ENCODE measurements around the gene EMX1.

EMX1 gene

GRCh38 chr2:72940786-72941185, 23.5 kb downstream of the EMX1 start:
- H3K4me2 ChIP-seq (ENCODE audit: low read length): peak overlapping the region; percentile 38
- no peaks in the 10 kb centered on the region for H3K9me3 ChIP-seq (replicated peaks; ENCODE audit: low read length)

DNA sequence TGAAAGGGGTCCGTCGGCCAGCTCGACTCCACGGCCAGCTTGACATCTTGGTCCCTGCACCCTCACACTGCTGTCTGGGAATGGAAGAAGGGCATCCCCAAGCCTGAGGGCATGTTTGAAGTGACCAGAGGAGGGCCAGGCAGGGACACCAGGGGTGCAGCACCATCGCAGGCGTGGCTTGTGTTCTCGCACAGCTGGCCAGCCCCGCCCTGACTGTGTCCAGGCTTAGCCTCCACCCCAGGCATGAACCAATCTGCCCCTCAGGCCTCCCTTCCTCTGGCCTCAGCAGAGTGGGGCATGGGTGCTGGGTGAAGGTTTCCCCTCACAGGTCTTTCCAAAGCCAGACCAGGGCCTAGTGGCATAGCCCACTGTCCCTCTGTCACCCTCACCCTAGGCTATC, 25.0 kb downstream of the EMX1 start:
- no peaks in the 10 kb centered on the region for H3K36me3 ChIP-seq (ENCODE audit: insufficient read depth, low read length)
- peaks cover 5% of the 10 kb centered on the region for H3K27me3 ChIP-seq (ENCODE audit: control insufficient read depth, insufficient read depth, low read length)
- no peak overlapping the region for H3K9ac ChIP-seq (ENCODE audit: low read depth, low read length)
- no peaks in the 10 kb centered on the region for H3K9me3 ChIP-seq (replicated peaks; ENCODE audit: low read length)
- H3K4me2 ChIP-seq (ENCODE audit: low read length): no peak overlapping the region
- H3K4me1 ChIP-seq (ENCODE audit: control insufficient read depth, insufficient read depth, low read length): peaks cover 16% of the 10 kb centered on the region
- no peak overlapping the region for H3K4me3 ChIP-seq (ENCODE audit: low read length)

More at GRCh38 chr2:72940786-72941185, 23.5 kb downstream of the EMX1 start:
- H3K4me1 ChIP-seq (ENCODE audit: control insufficient read depth, insufficient read depth, low read length): peaks cover 16% of the 10 kb centered on the region
- H3K36me3 ChIP-seq (ENCODE audit: insufficient read depth, low read length): no peaks in the 10 kb centered on the region
- H3K9ac ChIP-seq (ENCODE audit: low read depth, low read length): no peak overlapping the region
- peaks cover 15% of the 10 kb centered on the region for H3K27me3 ChIP-seq (ENCODE audit: control insufficient read depth, insufficient read depth, low read length)
- no peak overlapping the region for H3K4me3 ChIP-seq (ENCODE audit: low read length)

- Histone ChIP-seq H3K27me3 (ENCODE audit: control insufficient read depth, insufficient read depth, low read length) (no peaks in the 10 kb centered on the region), H3K36me3 (ENCODE audit: insufficient read depth, low read length) (no peaks in the 10 kb centered on the region), H3K9ac (ENCODE audit: low read depth, low read length) (no peak overlapping the region), H3K9me3 (replicated peaks; ENCODE audit: low read length) (no peaks in the 10 kb centered on the region), H3K4me1 (ENCODE audit: control insufficient read depth, insufficient read depth, low read length) (peaks cover 16% of the 10 kb centered on the region), H3K4me3 (ENCODE audit: low read length) (no peak overlapping the region), H3K4me2 (ENCODE audit: low read length) (no peak overlapping the region)
Observed at GRCh38 chr2:72942881-72943418, 25.6 kb downstream of the EMX1 start.

GRCh38 chr2:72943540-72944395, 26.4 kb downstream of the EMX1 start:
- no peaks in the 10 kb centered on the region for H3K9me3 ChIP-seq (replicated peaks; ENCODE audit: low read length)
- peaks cover 16% of the 10 kb centered on the region for H3K4me1 ChIP-seq (ENCODE audit: control insufficient read depth, insufficient read depth, low read length)
- no peak overlapping the region for H3K4me2 ChIP-seq (ENCODE audit: low read length)
- no peaks in the 10 kb centered on the region for H3K36me3 ChIP-seq (ENCODE audit: insufficient read depth, low read length)
- H3K9ac ChIP-seq (ENCODE audit: low read depth, low read length): no peak overlapping the region
- no peaks in the 10 kb centered on the region for H3K27me3 ChIP-seq (ENCODE audit: control insufficient read depth, insufficient read depth, low read length)
- H3K4me3 ChIP-seq (ENCODE audit: low read length): no peak overlapping the region

- no peaks in the 10 kb centered on the region for H3K9me3 ChIP-seq (replicated peaks; ENCODE audit: low read length)
- no peak overlapping the region for H3K4me2 ChIP-seq (ENCODE audit: low read length)
- no peak overlapping the region for H3K4me3 ChIP-seq (ENCODE audit: low read length)
- H3K4me1 ChIP-seq (ENCODE audit: control insufficient read depth, insufficient read depth, low read length): peaks cover 15% of the 10 kb centered on the region
- no peaks in the 10 kb centered on the region for H3K27me3 ChIP-seq (ENCODE audit: control insufficient read depth, insufficient read depth, low read length)
- H3K9ac ChIP-seq (ENCODE audit: low read depth, low read length): no peak overlapping the region
- no peaks in the 10 kb centered on the region for H3K36me3 ChIP-seq (ENCODE audit: insufficient read depth, low read length)
Observed at GRCh38 chr2:72944804-72945449, 27.6 kb downstream of the EMX1 start.

DNA sequence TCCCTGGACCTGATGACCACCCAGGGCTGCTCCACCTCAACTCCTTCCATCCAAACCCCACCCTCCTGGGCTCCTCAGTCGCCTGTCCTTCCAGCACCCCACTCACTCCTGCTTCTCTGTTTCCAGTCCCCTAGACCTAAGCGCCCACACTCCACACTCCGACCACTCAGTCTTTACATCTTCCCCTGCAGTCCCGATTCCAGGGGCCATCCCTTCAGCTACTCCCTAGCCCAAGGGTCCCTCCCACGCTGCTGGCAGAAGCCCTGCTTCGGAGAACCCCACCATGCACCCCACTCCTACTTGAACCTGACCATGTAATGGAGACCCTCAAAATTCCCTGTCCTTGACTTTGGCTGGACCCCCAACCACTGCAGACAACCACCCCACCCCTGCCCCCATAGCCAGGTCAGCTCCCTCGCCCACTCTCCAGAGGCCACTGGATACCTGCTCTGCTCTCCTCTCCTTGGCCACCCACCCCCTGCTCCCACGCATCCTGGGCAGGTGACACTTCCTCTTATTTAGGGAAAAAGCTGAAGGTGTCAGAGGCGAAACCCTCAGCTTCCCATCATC, 28.2 kb downstream of the EMX1 start:
- Histone ChIP-seq H3K27me3 (ENCODE audit: control insufficient read depth, insufficient read depth, low read length) (no peaks in the 10 kb centered on the region), H3K9ac (ENCODE audit: low read depth, low read length) (no peak overlapping the region), H3K4me1 (ENCODE audit: control insufficient read depth, insufficient read depth, low read length) (peaks cover 9% of the 10 kb centered on the region), H3K4me3 (ENCODE audit: low read length) (no peak overlapping the region), H3K9me3 (replicated peaks; ENCODE audit: low read length) (no peaks in the 10 kb centered on the region), H3K36me3 (ENCODE audit: insufficient read depth, low read length) (no peaks in the 10 kb centered on the region), H3K4me2 (ENCODE audit: low read length) (no peak overlapping the region)

GRCh38 chr2:72946466-72946865, 29.1 kb downstream of the EMX1 start:
- Histone ChIP-seq H3K27me3 (ENCODE audit: control insufficient read depth, insufficient read depth, low read length) (no peaks in the 10 kb centered on the region), H3K4me3 (ENCODE audit: low read length) (no peak overlapping the region), H3K36me3 (ENCODE audit: insufficient read depth, low read length) (no peaks in the 10 kb centered on the region), H3K9ac (ENCODE audit: low read depth, low read length) (no peak overlapping the region), H3K4me2 (ENCODE audit: low read length) (no peak overlapping the region), H3K9me3 (replicated peaks; ENCODE audit: low read length) (no peaks in the 10 kb centered on the region), H3K4me1 (ENCODE audit: control insufficient read depth, insufficient read depth, low read length) (peaks cover under 1% of the 10 kb centered on the region)

DNA sequence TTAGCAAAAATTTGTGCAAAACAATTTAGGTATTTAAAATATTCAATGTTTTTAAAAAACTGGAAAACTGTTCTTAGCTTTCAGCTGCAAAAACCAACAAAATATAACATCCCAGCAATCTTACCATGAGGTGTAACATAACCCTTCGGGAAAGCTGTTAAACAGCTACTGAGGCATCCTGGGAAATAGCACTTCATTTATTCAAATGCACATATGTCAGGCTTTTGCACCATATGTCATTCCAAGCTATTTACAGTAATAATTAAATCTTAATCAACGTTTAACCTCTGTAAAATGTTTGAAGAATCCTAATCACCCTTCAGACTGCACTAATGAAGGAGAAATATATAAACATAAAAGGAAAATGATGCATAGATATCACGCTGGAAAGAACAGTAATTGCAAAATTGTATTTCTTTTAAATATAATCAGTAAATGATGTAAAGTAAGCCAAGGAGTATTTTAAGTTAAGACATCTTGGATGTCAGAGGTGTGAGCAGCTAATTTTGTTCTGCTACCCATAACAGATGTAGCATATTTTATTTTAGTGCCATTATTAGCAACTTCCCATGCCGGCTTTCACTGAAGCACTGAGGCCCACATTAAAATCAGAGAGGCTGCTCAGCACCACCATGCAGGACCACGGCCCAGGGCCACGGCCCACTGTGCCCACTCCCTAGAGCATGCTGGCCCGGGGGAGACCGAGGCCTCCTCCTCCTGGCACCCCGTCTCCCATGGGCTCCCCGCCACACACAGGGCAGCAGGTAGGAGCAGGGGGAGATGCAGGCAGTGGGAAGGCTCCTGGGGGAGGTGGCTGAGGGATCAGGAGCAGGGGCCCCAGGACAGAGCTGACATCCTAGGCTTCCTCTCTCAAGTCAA, 30.9 kb downstream of the EMX1 start:
- H3K36me3 ChIP-seq (ENCODE audit: insufficient read depth, low read length): no peaks in the 10 kb centered on the region
- no peak overlapping the region for H3K9ac ChIP-seq (ENCODE audit: low read depth, low read length)
- no peaks in the 10 kb centered on the region for H3K27me3 ChIP-seq (ENCODE audit: control insufficient read depth, insufficient read depth, low read length)
- no peaks in the 10 kb centered on the region for H3K9me3 ChIP-seq (replicated peaks; ENCODE audit: low read length)
- no peak overlapping the region for H3K4me2 ChIP-seq (ENCODE audit: low read length)
- no peak overlapping the region for H3K4me3 ChIP-seq (ENCODE audit: low read length)
- no peaks in the 10 kb centered on the region for H3K4me1 ChIP-seq (ENCODE audit: control insufficient read depth, insufficient read depth, low read length)

DNA sequence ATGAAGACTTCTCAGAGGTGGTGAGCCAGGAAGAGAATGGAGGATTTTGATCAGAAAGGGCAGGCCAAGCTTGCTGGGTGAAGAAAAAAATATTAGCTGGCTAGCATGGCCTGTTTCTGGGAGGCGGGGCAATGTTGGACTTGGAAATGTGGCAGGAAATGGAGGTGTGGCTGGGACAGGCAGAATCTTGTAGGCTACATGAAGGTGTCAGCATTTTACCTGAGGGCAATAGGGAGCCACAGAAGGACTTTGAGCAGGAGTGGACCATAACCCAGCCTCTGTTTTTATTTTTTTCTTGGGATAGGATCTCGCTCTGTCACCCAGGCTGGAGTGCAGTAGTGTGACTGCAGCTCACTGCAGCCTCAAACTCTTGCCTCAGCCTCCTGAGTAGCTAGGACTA, 31.7 kb downstream of the EMX1 start:
- Histone ChIP-seq H3K4me1 (ENCODE audit: control insufficient read depth, insufficient read depth, low read length) (no peaks in the 10 kb centered on the region), H3K4me2 (ENCODE audit: low read length) (no peak overlapping the region), H3K27me3 (ENCODE audit: control insufficient read depth, insufficient read depth, low read length) (no peaks in the 10 kb centered on the region), H3K36me3 (ENCODE audit: insufficient read depth, low read length) (no peaks in the 10 kb centered on the region), H3K4me3 (ENCODE audit: low read length) (no peak overlapping the region), H3K9me3 (replicated peaks; ENCODE audit: low read length) (no peaks in the 10 kb centered on the region), H3K9ac (ENCODE audit: low read depth, low read length) (no peak overlapping the region)

GRCh38 chr2:72949642-72950041, 32.3 kb downstream of the EMX1 start:
- no peaks in the 10 kb centered on the region for H3K36me3 ChIP-seq (ENCODE audit: insufficient read depth, low read length)
- H3K4me3 ChIP-seq (ENCODE audit: low read length): no peak overlapping the region
- H3K4me1 ChIP-seq (ENCODE audit: control insufficient read depth, insufficient read depth, low read length): no peaks in the 10 kb centered on the region
- H3K27me3 ChIP-seq (ENCODE audit: control insufficient read depth, insufficient read depth, low read length): no peaks in the 10 kb centered on the region
- no peak overlapping the region for H3K9ac ChIP-seq (ENCODE audit: low read depth, low read length)
- no peaks in the 10 kb centered on the region for H3K9me3 ChIP-seq (replicated peaks; ENCODE audit: low read length)
- no peak overlapping the region for H3K4me2 ChIP-seq (ENCODE audit: low read length)

Data from skeletal muscle satellite cell (primary cell).